NCI-H460 (cell line): Measurements from ENCODE around the gene GSS. TPM values are rescaled to one million over a fixed set of nuclear protein-coding genes. Genes with fewer than 3 reads are reported as not detected.

Experiments used
- DNase-seq: peaks from one replicate; pipeline ENCODE4 v3.0.0-alpha.2; 2016; ENCODE audit warnings: low read depth; ENCODE audit errors: extremely low read depth
- total RNA-seq: library from RNA; depleted of rRNA; stranded (reverse); fragments of >200 nt; shearing (Covaris generic); gene quantifications from 2 replicates; pipeline ENCODE4 v1.2.3, GENCODE V29; 2014

Gene GSS
- total RNA-seq, 1 experiment from 2014 or later = 100.0 TPM

DNA sequence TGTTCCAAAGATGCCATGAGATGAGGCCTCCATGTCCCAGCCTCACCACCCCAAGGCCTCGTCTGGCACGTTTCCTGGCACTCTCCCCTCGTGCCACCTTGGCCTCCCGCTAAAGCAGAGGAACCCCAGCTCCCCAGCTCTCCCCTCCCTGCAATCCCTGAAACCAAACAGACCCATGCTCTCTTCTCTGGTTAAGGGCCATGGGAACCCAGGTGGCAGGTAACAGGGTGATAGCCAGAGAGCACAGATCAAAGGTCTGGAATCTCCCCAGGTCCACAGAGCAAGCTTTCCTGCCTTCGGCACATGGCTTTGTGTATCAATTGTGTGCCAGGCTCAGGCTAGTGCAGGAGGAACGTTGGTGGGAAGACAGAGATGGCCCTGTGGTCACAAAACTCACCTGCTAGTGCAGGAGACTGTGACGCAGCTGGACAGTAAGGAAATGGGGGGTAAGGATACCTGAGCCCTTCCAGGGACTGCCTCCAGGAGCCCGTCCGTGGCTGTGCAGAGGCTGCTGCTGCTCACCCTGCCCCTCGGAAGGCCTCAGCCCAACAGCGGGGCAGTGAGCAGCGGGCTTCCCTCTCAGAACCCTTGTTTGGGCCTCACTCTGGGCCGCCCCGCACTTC lies 39.0 kb upstream of the GSS start:
- DNase-seq = no peak

DNA sequence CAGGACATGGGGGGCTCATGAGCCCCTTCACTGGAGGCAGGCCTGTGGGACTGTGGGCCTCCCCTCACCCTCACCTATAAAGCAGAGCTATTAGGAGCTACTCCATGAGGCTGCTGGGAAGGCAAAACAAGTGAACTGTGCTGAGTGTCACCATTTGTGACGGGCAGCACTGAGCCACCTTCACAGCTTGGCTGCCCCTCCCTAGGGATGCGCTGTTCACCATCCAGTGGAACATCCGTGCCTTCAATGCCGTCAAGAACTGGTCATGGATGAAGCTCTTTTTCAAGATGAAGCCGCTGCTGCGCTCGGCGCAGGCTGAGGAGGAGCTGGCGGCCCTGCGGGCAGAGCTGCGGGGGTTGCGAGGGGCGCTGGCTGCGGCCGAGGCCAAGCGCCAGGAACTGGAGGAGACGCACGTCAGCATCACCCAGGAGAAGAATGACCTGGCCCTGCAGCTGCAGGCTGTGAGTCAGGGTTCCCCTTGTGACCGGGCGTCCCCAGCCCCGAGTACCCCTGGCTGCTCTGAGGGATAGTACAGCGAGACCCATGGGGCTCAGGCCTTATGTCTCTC lies 38.4 kb upstream of the GSS start:
- no peak for DNase-seq

GRCh38 chr20:34992751-34993417 lies 37.3 kb upstream of the GSS start:
- DNase-seq = no peak

DNA sequence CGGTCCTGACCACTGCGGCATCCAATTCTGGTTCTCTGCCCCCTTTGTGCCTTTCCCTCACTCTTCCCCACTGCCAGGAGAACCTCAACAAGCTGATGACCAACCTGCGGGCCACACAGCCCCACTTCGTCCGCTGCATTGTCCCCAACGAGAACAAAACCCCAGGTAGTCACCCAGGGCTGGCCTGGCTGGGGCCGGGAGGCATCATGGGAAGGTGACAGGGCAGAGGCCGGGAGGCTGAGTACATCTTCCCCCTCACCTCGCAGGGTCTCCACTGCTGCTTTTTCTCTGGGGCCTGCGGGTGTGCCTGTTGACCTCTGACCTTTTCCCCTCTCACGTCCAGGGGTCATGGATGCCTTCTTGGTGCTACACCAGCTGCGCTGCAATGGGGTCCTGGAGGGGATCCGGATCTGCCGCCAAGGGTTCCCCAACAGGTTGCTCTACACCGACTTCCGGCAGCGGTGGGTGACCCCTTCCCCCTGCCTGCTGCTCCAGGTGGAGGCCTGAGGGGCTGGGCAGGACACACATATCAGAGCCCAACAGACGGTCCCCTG lies 35.1 kb upstream of the GSS start:
- DNase-seq = no peak

GRCh38 chr20:34990231-34990630 lies 34.6 kb upstream of the GSS start:
- DNase-seq = no peak

DNA sequence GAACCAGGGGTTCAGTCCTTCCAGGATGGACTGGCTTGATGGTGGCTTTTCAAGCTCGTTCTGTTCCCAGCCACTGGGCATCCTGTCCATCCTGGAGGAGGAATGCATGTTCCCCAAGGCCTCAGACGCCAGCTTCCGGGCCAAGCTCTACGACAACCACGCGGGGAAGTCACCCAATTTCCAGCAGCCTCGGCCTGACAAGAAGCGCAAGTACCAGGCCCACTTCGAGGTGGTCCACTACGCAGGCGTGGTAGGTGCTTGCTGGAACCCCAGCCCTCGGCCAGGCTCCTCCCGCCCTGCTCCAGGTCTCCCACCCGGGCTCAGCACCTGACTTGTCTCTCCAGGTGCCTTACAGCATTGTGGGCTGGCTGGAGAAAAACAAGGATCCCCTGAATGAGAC lies 34.1 kb upstream of the GSS start:
- no peak for DNase-seq

DNA sequence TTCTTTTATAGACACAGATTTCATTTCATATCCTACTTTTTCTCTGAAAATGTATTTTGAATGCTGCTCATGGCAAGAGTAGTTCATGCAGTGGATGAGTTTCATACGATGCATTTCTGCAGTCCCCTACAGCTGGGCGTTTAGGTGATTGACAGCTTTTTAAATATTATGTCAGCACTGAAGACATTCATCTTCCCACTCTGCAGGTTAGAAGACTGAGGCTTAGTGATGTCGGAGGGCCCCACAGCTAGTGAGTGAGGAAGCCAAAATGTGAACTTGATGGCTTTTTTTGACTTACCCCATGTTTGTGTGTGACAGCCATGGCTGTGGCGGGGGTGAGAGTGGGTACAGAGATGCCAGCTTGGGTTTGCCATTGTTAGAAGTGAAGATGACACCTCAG lies 33.5 kb upstream of the GSS start:
- no peak for DNase-seq

DNA sequence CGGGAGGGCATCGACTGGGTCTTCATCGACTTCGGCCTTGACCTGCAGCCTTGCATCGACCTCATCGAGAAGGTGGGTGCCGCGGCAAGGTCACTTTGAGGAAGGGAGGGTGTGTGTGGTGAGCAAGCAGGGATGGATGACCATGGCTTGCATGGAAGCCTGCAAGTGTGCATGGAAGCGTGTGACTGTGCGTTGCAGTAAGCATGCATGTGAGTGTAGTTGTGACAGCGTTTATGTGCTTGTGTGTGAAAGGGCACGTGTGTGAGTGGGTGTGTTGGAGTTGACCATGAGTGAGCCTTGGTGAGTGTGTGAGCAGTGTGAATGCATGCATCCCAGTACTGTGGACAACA lies 32.6 kb upstream of the GSS start:
- DNase-seq = no peak

DNA sequence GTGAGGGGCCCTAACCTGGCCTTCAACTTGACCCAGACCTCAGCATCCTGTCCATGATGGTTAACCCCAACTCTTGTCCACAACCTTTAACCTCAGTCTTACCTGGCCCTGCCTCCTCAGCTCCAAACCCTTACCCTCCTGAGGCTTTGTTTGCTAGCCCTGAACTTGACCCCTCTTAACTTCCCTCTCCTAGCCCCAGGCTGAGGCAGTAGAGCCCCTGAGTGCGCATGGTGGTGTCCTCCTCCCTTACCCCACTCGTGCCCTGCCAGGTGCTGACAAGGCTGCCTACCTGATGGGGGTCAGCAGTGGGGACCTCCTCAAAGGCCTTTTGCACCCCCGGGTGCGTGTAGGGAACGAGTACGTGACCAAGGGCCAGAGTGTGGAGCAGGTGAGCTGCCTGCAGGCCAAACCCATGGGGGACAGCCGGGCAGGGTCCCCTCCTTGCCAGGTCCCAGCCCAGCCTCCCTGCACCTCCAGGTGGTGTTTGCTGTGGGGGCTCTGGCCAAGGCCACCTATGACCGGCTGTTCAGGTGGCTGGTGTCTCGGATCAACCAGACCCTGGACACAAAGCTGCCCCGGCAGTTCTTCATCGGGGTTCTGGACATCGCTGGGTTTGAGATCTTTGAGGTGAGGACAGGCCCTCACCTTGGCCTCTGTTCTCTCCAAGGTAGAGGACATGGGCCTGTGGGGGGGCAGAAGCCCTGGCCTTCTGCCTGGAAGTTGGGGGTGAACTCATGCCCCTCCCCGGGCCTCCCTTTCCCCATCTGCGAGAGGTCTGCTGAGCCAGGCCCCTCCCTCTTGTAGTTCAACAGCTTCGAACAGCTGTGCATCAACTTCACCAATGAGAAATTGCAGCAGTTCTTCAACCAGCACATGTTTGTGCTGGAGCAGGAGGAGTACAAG lies 31.9 kb upstream of the GSS start:
- DNase-seq = no peak

DNA sequence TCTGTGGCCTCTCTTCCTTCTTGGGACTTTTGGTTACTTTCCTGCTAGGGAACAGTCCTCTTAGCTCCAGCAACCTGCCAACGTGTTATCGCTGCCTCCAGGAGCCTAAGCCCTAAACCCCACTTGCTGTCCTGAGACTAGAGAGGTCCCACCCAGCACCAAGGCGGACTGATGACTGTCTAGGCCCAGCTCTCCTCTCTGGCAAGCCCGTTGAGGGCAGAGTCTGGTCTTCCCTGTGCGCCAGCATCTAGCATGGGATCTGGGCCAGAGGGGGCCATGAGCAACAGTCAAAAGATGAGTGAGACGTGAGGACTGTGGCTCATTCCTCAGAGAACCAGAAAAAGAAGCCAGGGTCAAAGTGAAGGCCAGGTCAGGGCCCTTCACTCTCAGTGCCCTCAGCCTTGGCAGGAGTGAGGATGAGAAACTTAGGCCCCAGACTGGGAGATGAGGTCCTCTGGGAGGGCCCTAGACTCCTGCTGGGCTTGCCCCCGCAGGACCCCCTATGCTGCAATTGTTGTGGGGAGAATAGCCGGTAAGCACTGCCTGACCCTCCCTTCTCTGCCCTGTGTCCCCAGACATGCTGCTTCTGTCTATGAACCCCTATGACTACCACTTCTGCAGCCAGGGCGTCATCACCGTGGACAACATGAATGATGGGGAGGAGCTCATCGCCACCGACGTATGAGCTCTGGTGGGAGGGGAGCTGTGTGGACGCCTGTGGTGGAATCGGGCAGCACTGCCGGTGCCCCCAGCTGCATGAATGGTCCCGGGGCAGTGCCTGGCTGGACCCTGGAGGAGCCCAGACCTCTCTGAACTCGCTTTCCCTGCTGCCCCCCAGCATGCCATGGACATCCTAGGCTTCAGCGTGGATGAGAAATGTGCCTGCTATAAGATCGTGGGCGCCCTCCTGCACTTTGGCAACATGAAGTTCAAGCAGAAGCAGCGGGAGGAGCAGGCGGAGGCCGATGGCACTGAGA lies 31.0 kb upstream of the GSS start:
- DNase-seq = no peak

DNA sequence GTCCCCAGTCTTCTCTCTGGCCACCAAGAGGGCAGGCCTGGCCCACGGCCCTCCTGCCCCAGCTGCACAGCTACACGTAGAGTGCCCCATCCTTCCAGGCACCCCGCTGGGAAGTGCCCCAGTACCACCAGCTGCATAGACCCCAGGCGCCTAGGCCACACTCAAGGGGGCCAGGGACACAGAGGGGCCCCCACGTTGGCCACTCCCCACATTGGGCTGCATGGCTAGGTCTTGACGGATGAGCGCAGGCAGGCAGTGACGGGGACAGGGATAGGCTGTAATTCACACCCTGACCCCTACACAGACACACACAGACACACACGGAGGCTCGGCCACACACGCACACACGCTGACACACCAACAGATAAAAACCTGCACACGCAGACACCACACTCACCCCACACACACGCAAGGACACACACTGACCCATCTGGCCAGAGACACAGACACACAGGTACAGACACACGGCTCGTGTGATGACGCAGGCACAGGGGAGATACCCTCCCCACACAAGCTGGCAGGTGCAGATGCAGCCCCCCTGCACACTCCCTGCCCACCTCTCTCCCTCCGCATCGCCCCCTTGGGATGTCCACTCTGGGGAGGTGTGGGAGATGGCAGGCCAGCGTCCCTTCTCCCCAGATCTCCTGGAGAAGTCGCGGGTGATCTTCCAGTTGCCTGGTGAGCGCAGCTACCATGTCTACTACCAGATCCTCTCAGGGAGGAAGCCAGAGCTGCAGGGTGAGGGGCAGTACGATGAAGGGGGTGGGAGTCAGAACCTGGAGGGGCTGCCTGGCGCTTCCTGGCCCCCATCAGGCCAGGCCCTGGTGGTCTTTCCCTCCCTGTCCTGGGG lies 30.1 kb upstream of the GSS start:
- DNase-seq = no peak

DNA sequence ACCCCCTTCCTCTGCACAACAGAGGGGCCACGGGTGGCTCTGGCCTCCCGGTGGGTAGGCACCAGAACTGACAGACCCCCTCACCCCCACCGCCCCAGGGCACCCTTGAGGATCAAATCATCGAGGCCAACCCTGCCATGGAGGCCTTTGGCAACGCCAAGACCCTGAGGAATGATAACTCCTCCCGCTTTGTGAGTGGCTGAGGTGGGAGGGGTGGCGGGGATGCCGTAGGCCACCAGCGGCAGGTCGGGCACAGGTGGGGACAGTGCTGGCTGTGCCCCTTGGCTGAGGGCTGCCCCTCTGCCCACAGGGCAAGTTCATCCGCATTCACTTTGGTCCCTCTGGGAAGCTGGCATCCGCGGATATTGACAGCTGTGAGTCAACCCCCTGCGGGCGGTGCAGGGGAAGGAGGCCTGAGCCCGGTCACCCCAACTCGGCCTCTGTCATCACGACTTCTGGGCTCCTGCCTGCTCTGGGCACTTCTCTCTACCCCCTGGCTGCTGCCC lies 29.2 kb upstream of the GSS start:
- no peak for DNase-seq

- no peak for DNase-seq
Observed at GRCh38 chr20:34983995-34984735, 28.6 kb upstream of the GSS start.

GRCh38 chr20:34983089-34983820 lies 27.6 kb upstream of the GSS start:
- DNase-seq = no peak

- no peak for DNase-seq
Observed at GRCh38 chr20:34982270-34983088, 26.9 kb upstream of the GSS start.

DNA sequence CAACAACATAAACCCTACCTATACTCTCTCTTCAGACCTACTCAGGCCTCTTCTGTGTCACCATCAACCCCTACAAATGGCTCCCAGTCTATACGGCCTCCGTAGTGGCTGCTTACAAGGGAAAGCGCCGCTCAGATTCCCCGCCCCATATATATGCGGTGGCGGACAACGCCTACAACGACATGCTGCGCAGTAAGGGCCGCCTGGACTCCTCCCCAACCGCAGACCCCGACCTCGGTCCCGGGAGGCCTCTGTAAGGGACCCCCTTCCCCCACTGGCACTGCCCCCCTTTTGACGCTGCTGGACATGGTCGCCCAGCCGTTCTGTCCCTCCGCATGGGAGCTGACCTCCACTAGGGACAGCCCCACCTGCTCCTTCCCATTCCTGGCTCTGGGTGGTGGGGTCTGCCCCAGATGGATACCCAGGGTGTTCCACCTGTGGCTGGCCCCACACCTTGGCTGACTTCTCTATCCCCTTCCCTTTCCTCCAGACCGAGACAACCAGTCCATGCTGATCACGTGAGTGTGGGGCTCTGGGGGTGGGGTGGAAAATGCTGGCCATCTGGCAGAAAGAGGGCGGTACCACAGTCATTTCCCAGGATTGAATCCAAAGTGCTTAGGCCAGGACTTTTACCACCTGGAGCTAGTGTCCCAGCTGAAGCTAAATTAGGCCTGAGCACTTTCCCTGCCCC lies 25.1 kb upstream of the GSS start:
- no peak for DNase-seq
